Measurements from ENCODE around the gene PRKACA. TPM values are rescaled to one million over a fixed set of nuclear protein-coding genes. Genes with fewer than 3 reads are reported as not detected.

The PRKACA gene
- total RNA-seq, 2 experiments from 2014 or later = 21.1 to 62.0 TPM

DNA sequence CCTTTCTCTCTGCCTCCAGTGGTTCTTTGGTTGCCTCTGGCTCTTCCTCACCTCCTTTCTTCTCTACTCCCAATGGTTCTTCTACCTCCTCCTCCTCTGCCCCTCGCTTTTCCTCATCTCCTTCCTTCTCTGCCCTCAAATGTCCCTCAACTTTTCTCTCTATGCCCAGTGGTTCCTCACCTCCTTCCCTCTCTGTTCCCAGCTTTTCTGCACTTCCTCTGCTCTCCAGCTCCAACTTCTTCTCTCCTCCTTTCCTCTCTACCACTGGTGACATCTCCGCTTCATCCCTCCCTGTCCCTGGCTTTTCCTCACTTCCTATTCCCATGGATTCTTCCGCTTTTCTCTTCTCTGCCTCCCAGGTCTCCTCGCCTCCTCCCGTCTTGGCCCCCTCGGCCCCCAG is 63.5 kb downstream of the PRKACA start:
- no peaks in the 10 kb centered on the region for H3K9me3 ChIP-seq (ENCODE audit: low read length)
- CTCF ChIA-PET (ENCODE audit: unreplicated experiment) = no interaction called here

DNA sequence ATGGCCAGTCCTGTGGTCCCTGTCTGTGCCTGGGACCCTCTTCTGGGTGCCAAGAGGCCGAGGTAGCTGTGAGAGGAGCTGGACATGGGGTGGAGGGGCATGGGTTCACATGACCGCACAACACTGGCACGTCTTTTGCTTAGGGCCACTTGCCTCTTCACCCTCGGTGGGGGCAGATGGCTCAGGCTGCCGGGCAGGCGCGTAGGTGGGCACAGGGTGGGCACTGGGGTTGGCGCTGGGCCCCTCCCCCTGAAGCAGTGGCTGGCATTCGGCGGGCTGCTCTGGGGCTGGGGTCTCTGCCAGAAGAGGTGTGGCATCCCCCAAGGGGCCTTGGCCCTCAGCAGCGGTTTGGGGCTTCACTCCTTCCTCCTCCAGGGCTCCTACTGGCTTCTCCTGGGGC is 64.1 kb downstream of the PRKACA start:
- CTCF ChIA-PET (ENCODE audit: unreplicated experiment) = no interaction called here
- no peak for TF ChIP-seq EZH2phosphoT487 (IDR thresholded peaks at IDR 0.05; ENCODE audit: borderline replicate concordance, low read depth, low read length)
- TF ChIP-seq, protein P1, sequence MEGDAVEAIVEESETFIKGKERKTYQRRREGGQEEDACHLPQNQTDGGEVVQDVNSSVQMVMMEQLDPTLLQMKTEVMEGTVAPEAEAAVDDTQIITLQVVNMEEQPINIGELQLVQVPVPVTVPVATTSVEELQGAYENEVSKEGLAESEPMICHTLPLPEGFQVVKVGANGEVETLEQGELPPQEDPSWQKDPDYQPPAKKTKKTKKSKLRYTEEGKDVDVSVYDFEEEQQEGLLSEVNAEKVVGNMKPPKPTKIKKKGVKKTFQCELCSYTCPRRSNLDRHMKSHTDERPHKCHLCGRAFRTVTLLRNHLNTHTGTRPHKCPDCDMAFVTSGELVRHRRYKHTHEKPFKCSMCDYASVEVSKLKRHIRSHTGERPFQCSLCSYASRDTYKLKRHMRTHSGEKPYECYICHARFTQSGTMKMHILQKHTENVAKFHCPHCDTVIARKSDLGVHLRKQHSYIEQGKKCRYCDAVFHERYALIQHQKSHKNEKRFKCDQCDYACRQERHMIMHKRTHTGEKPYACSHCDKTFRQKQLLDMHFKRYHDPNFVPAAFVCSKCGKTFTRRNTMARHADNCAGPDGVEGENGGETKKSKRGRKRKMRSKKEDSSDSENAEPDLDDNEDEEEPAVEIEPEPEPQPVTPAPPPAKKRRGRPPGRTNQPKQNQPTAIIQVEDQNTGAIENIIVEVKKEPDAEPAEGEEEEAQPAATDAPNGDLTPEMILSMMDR (conservative IDR thresholded peaks at IDR 0.05; ENCODE audit: low read length) = no peak
- DNase-seq (ENCODE audit: low spot score) = no peak
- H3K9me2 ChIP-seq (ENCODE audit: insufficient read depth, low read length) = no peaks in the 10 kb centered on the region
- H4K20me1 ChIP-seq (ENCODE audit: insufficient read depth, low read length) = no peaks in the 10 kb centered on the region
- H3K9me3 ChIP-seq (ENCODE audit: low read length) = no peaks in the 10 kb centered on the region
- POLR2A ChIA-PET = no interaction called here
- no TSS peak for BruUV-seq (replicated peaks)
- no peaks in the 10 kb centered on the region for H3K79me2 ChIP-seq (ENCODE audit: insufficient read depth, low read depth, low read length)
- intact Hi-C loops (cut with micrococcal nuclease; ENCODE audit: unreplicated experiment) = no loop called here
- H3K4me3 ChIP-seq (ENCODE audit: low read depth, low read length, poor library complexity, severe bottlenecking) = no peak overlapping the region
- peaks cover 6% of the 10 kb centered on the region for H3K36me3 ChIP-seq (ENCODE audit: insufficient read depth, low read length)
- H3K4me2 ChIP-seq (ENCODE audit: low read length) = no peak overlapping the region
- H3K27ac ChIP-seq (ENCODE audit: low read depth, low read length, poor library complexity, severe bottlenecking) = no peak overlapping the region
- no peaks in the 10 kb centered on the region for H3K4me1 ChIP-seq (ENCODE audit: insufficient read depth, low read length, poor library complexity, severe bottlenecking)
- no peak overlapping the region for H2AFZ ChIP-seq (ENCODE audit: low read length)

More for the DNA sequence above, 63.5 kb downstream of the PRKACA start:
- no peak overlapping the region for H3K4me3 ChIP-seq (ENCODE audit: low read depth, low read length, poor library complexity, severe bottlenecking)
- H2AFZ ChIP-seq (ENCODE audit: low read length) = no peak overlapping the region
- POLR2A ChIA-PET = no interaction called here
- DNase-seq (ENCODE audit: low spot score) = no peak
- H3K9me2 ChIP-seq (ENCODE audit: insufficient read depth, low read length) = no peaks in the 10 kb centered on the region
- H3K27ac ChIP-seq (ENCODE audit: low read depth, low read length, poor library complexity, severe bottlenecking) = no peak overlapping the region
- TF ChIP-seq, protein P1 (conservative IDR thresholded peaks at IDR 0.05; ENCODE audit: low read length) = no peak
- TF ChIP-seq EZH2phosphoT487 (IDR thresholded peaks at IDR 0.05; ENCODE audit: borderline replicate concordance, low read depth, low read length) = no peak
- intact Hi-C loops (cut with micrococcal nuclease; ENCODE audit: unreplicated experiment) = no loop called here
- BruUV-seq (replicated peaks) = no TSS peak
- H3K36me3 ChIP-seq (ENCODE audit: insufficient read depth, low read length) = no peaks in the 10 kb centered on the region
- H3K4me1 ChIP-seq (ENCODE audit: insufficient read depth, low read length, poor library complexity, severe bottlenecking) = no peaks in the 10 kb centered on the region
- no peaks in the 10 kb centered on the region for H3K79me2 ChIP-seq (ENCODE audit: insufficient read depth, low read depth, low read length)
- H3K4me2 ChIP-seq (ENCODE audit: low read length) = no peak overlapping the region
- H4K20me1 ChIP-seq (ENCODE audit: insufficient read depth, low read length) = no peaks in the 10 kb centered on the region

DNA sequence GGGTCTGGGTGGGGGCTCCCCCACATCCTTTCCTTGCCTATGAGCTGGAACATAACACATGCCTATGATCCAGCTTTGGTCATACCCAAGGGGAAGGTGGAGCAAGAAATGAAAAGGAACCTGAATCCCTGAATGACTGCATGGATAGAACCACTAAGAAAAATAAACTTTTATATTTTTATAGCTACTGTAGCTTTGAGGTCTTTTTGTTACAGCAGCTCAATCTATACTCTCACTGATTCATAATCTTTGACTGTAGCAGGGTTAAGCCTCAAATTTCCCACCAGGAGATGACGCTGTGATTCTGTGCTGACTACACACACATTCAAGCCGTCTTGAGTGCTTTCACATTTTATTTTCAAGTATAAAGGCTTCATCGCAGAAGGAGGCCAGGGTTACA is 64.5 kb downstream of the PRKACA start:
- CTCF ChIA-PET (ENCODE audit: unreplicated experiment) = no interaction called here
- intact Hi-C loops (cut with micrococcal nuclease; ENCODE audit: unreplicated experiment) = no loop called here

More for the DNA sequence above, 64.5 kb downstream of the PRKACA start:
- Histone ChIP-seq H3K9me3 (ENCODE audit: low read length) (no peaks in the 10 kb centered on the region), H3K79me2 (ENCODE audit: insufficient read depth, low read depth, low read length) (no peaks in the 10 kb centered on the region), H3K4me3 (ENCODE audit: low read depth, low read length, poor library complexity, severe bottlenecking) (no peak overlapping the region), H3K4me1 (ENCODE audit: insufficient read depth, low read length, poor library complexity, severe bottlenecking) (no peaks in the 10 kb centered on the region), H2AFZ (ENCODE audit: low read length) (no peak overlapping the region), H3K9me2 (ENCODE audit: insufficient read depth, low read length) (no peaks in the 10 kb centered on the region), H3K4me2 (ENCODE audit: low read length) (no peak overlapping the region), H3K36me3 (ENCODE audit: insufficient read depth, low read length) (peaks cover 9% of the 10 kb centered on the region), H4K20me1 (ENCODE audit: insufficient read depth, low read length) (no peaks in the 10 kb centered on the region), H3K27ac (ENCODE audit: low read depth, low read length, poor library complexity, severe bottlenecking) (no peak overlapping the region)
- TF ChIP-seq, protein P1 (conservative IDR thresholded peaks at IDR 0.05; ENCODE audit: low read length) = no peak
- TF ChIP-seq EZH2phosphoT487 (IDR thresholded peaks at IDR 0.05; ENCODE audit: borderline replicate concordance, low read depth, low read length) = no peak
- POLR2A ChIA-PET = no interaction called here
- no peak for DNase-seq (ENCODE audit: low spot score)
- no TSS peak for BruUV-seq (replicated peaks)

Data from OCI-LY7 (cell line).